SU-DHL-6 (cell line): ENCODE measurements around the gene C1orf50.

Experiments
- H2AFZ ChIP-seq: fragments of 200-600 bp; sonication (generic); 2 replicates; pipeline ENCODE4 v1.6.1; 2014; ENCODE audit warnings: low read depth, mild to moderate bottlenecking, moderate library complexity, mixed read lengths, antibody characterized with exemption, low read length; ENCODE audit not compliant: severe bottlenecking
- H3F3A ChIP-seq: fragments of 200-600 bp; shearing (Covaris generic); 2 replicates; pipeline ENCODE4 v1.6.0; 2016; ENCODE audit warnings: antibody characterized with exemption, mild to moderate bottlenecking; ENCODE audit not compliant: insufficient read depth
- H3K27ac ChIP-seq: fragments of 200-600 bp; sonication (generic); 2 replicates; pipeline ENCODE4 v1.5.1; 2016; ENCODE audit warnings: low read depth, mild to moderate bottlenecking, low read length, moderate library complexity, mixed read lengths
- H3K27me3 ChIP-seq: fragments of 200-600 bp; sonication (generic), shearing (Covaris generic); 2 replicates; pipeline ENCODE4 v1.6.0; 2014; ENCODE audit warnings: mild to moderate bottlenecking, low read length
- H3K36me3 ChIP-seq: fragments of 200-600 bp; sonication (generic); 2 replicates; pipeline ENCODE4 v1.6.1; 2014; ENCODE audit warnings: mild to moderate bottlenecking, low read length, mixed read lengths
- H3K4me2 ChIP-seq: fragments of 300-600, 200-600 bp; shearing (Covaris generic), sonication (generic); 2 replicates; pipeline ENCODE4 v1.6.0; 2014; ENCODE audit warnings: low read length, low read depth, mild to moderate bottlenecking; ENCODE audit not compliant: poor library complexity, severe bottlenecking
- H3K4me3 ChIP-seq: fragments of 200-600 bp; sonication (generic); 2 replicates; pipeline ENCODE4 v1.5.1; 2014; ENCODE audit warnings: antibody characterized with exemption, low read length, mild to moderate bottlenecking, mixed read lengths; ENCODE audit not compliant: insufficient read depth, poor library complexity, severe bottlenecking
- H3K79me2 ChIP-seq: fragments of 200-600 bp; sonication (generic); 2 replicates; pipeline ENCODE4 v1.6.1; 2014; ENCODE audit warnings: mild to moderate bottlenecking, low read length, moderate library complexity; ENCODE audit not compliant: insufficient read depth
- H3K9ac ChIP-seq: fragments of 200-600 bp; sonication (generic); 2 replicates; pipeline ENCODE4 v1.7.0; 2014; ENCODE audit warnings: mild to moderate bottlenecking, low read length
- H3K9me2 ChIP-seq: fragments of 200-600 bp; sonication (generic); replicated peaks from 2 replicates; pipeline ENCODE4 v1.6.1; 2014; ENCODE audit warnings: low read length; ENCODE audit not compliant: insufficient read depth
- H3K9me3 ChIP-seq: fragments of 200-600 bp; sonication (generic); 2 replicates; pipeline ENCODE4 v1.6.1; 2014; ENCODE audit warnings: low read length, mixed read lengths; ENCODE audit not compliant: insufficient read depth
- H4K20me1 ChIP-seq: fragments of 200-600 bp; sonication (generic); 2 replicates; pipeline ENCODE4 v1.6.1; 2014; ENCODE audit warnings: low read depth, mild to moderate bottlenecking, antibody characterized with exemption, low read length, moderate library complexity, mixed read lengths
- CTCF ChIP-seq: fragments of 200-600 bp; sonication (generic); IDR thresholded peaks from one replicate; pipeline ENCODE4 v1.5.1; 2017; ENCODE audit warnings: antibody characterized with exemption, mild to moderate bottlenecking, low read length, moderate library complexity; ENCODE audit not compliant: insufficient read depth, poor library complexity, severe bottlenecking
- EZH2phosphoT487 ChIP-seq: fragments of 200-600 bp; sonication (generic), shearing (Covaris generic); conservative IDR thresholded peaks from 2 replicates; pipeline ENCODE4 v1.6.1; 2018; ENCODE audit warnings: mild to moderate bottlenecking, antibody characterized with exemption, low read length, moderate library complexity, mixed read lengths

The C1orf50 gene

DNA sequence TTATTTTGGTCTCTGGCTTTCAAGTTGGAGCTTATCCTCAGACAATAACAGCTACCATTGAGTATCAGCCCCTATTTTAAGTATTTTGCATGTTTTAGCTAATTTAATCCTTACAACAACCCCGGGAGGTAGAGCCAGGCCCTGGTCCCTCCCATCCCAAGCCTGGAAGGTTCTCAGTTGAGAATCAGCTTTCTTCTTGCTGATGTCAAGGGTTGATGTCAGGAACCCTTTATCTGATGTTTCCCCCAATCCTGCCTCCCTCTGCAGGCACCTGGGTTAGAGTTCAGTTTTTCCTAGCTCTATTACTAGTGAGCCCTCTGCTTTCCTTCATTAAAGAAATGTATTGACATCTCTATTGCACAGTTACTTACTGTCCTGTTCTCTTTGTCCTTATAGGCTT lies 53.8 kb downstream of the C1orf50 start:
- Histone ChIP-seq H3K9me2 (no peaks in the 10 kb centered on the region), H3K79me2 (no peaks in the 10 kb centered on the region), H3F3A (no peaks in the 10 kb centered on the region), H3K36me3 (no peaks in the 10 kb centered on the region), H3K9me3 (no peaks in the 10 kb centered on the region), H3K9ac (no peak overlapping the region), H4K20me1 (no peaks in the 10 kb centered on the region), H3K27ac (no peak overlapping the region), H2AFZ (no peak overlapping the region), H3K4me3 (no peak overlapping the region), H3K4me2 (no peak overlapping the region), H3K27me3 (no peaks in the 10 kb centered on the region)
- no peak for TF ChIP-seq CTCF
- no peak for TF ChIP-seq EZH2phosphoT487

DNA sequence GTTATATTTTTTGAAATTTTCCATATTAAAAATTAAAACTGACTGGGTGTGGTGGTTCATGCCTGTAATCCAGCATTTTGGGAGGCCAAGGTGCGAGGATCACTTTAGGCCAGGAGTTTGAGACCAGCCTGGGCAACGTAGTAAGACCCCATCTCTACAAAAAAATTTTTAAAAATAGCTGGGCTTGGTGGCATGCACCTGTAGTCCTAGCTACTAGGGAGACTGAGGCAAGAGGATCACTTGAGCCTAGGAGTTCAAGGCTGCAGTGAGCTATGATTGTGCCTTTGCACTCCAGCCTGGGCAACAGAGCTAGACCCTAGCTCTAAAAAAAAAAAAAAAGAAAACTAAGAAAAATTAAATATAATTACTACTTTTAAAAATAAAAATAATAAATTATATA lies 54.6 kb downstream of the C1orf50 start:
- H3F3A ChIP-seq: no peaks in the 10 kb centered on the region
- H4K20me1 ChIP-seq: no peaks in the 10 kb centered on the region
- TF ChIP-seq CTCF: no peak
- no peak for TF ChIP-seq EZH2phosphoT487
- no peaks in the 10 kb centered on the region for H3K36me3 ChIP-seq
- H3K27me3 ChIP-seq: no peaks in the 10 kb centered on the region
- H3K27ac ChIP-seq: no peak overlapping the region
- H3K4me2 ChIP-seq: no peak overlapping the region
- H3K79me2 ChIP-seq: no peaks in the 10 kb centered on the region
- H3K9me2 ChIP-seq: no peaks in the 10 kb centered on the region
- no peak overlapping the region for H2AFZ ChIP-seq
- no peaks in the 10 kb centered on the region for H3K9me3 ChIP-seq
- no peak overlapping the region for H3K4me3 ChIP-seq
- no peak overlapping the region for H3K9ac ChIP-seq

DNA sequence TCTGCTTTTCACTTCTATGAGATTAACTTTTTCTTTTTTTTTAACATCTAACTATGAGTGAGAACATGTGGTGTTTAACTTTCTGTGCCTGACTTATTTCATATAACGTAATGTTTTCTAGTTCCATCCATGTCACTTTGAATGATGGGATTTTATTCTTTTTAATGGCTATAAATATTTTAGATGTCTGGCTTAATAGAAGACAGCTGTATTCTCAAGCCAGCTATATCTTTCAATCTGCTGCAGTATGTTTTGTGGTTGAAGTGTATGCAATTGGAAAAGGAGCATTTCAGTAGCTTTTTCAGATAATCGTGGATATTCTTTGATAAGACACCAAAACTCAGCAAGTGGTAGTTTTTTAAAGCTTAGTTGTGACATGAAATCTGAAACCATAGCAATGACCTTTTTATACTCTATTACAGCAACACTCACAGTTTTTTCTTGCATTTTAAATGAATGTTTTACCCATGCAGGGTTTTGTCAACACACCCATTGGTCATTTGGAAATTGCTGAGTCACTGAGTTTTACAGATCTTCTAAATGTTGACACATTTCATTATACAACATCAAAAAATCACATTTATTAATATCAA lies 55.8 kb downstream of the C1orf50 start:
- no peaks in the 10 kb centered on the region for H4K20me1 ChIP-seq
- H3K9me2 ChIP-seq: no peaks in the 10 kb centered on the region
- no peak overlapping the region for H3K4me2 ChIP-seq
- H2AFZ ChIP-seq: no peak overlapping the region
- H3K9ac ChIP-seq: no peak overlapping the region
- H3K27ac ChIP-seq: no peak overlapping the region
- no peaks in the 10 kb centered on the region for H3F3A ChIP-seq
- no peak overlapping the region for H3K4me3 ChIP-seq
- H3K79me2 ChIP-seq: no peaks in the 10 kb centered on the region
- no peaks in the 10 kb centered on the region for H3K27me3 ChIP-seq
- TF ChIP-seq EZH2phosphoT487 (no peak), CTCF (no peak)
- no peaks in the 10 kb centered on the region for H3K36me3 ChIP-seq
- H3K9me3 ChIP-seq: no peaks in the 10 kb centered on the region
